CD4-positive, alpha-beta T cell (primary cell): Measurements from ENCODE around the gene TECPR1. TPM values are rescaled to one million over a fixed set of nuclear protein-coding genes. Genes with fewer than 3 reads are reported as not detected.

ENCODE experiments used
- ATAC-seq: fragments of 200-7000 bp; cut with Tn5 transposase; one replicate; pipeline ENCODE4 v1.10.0; 2022; ENCODE audit warnings: mild to moderate bottlenecking; ENCODE audit not compliant: poor library complexity
- CTCF ChIA-PET: fragments of 350-600 bp; sonication (Branson Sonifier 250); formaldehyde crosslinking; loops from one replicate; lab custom pipeline; 2021; ENCODE audit warnings: antibody characterized with exemption, inconsistent platforms; lab: Charles Lee
- POLR2A ChIA-PET: fragments of 350-600 bp; sonication (Branson Sonifier 250); formaldehyde crosslinking; loops from one replicate; lab custom pipeline; 2021; ENCODE audit warnings: antibody characterized with exemption, inconsistent platforms; lab: Charles Lee
- DNase-seq, 14 experiments: peaks; one replicate each; pipeline ENCODE4 v3.0.0-alpha.2; 2013 to 2020; ENCODE audit warnings: mixed read lengths in 2 of 14
- H3K27ac ChIP-seq, 2 donors: one replicate each; pipeline versions ENCODE4 v1.5.1 to v1.7.0; 2013; ENCODE audit warnings: low read length in 2 of 2, low read depth in 1 of 2, mild to moderate bottlenecking in 1 of 2
- H3K27me3 ChIP-seq, 2 experiments: 1 replicate in 1 of 2; 2 replicates in 1 of 2; pipeline versions ENCODE4 v1.6.1 to v1.7.0; 2013; ENCODE audit warnings: low read length in 2 of 2, control low read depth in 1 of 2, mild to moderate bottlenecking in 1 of 2, moderate library complexity in 1 of 2; ENCODE audit not compliant: insufficient read depth in 2 of 2, control insufficient read depth in 1 of 2
- H3K36me3 ChIP-seq: one replicate; pipeline ENCODE4 v1.6.1; 2013; ENCODE audit warnings: low read length, control low read depth; ENCODE audit not compliant: insufficient read depth
- H3K4me1 ChIP-seq: one replicate; pipeline ENCODE4 v1.6.1; 2013; ENCODE audit warnings: low read length, control low read depth; ENCODE audit not compliant: insufficient read depth
- H3K4me3 ChIP-seq: one replicate; pipeline ENCODE4 v1.5.1; 2013; ENCODE audit warnings: mild to moderate bottlenecking, low read length, moderate library complexity
- H3K9me3 ChIP-seq, 2 experiments: 1 replicate in 1 of 2; 2 replicates in 1 of 2; pipeline versions ENCODE4 v1.6.1 to v1.7.0; 2013; ENCODE audit warnings: low read length in 2 of 2, mild to moderate bottlenecking in 2 of 2, control low read depth in 1 of 2, moderate library complexity in 1 of 2; ENCODE audit not compliant: control insufficient read depth in 1 of 2, insufficient read depth in 1 of 2
- H3K27ac Mint-ChIP-seq: one replicate; pipeline ENCODE4 v1.8.0; 2020; ENCODE audit warnings: mixed read lengths
- H3K27me3 Mint-ChIP-seq: one replicate; pipeline ENCODE4 v1.8.0; 2021; ENCODE audit warnings: mixed read lengths
- H3K36me3 Mint-ChIP-seq: one replicate; pipeline ENCODE4 v1.8.0; 2021; ENCODE audit warnings: low read depth, mixed read lengths
- H3K4me1 Mint-ChIP-seq: one replicate; pipeline ENCODE4 v1.8.0; 2021; ENCODE audit warnings: low read depth, mixed read lengths
- H3K4me3 Mint-ChIP-seq: one replicate; pipeline ENCODE4 v1.8.0; 2020; ENCODE audit warnings: mild to moderate bottlenecking, mixed read lengths
- H3K9me3 Mint-ChIP-seq: one replicate; pipeline ENCODE4 v1.8.0; 2020; ENCODE audit warnings: mixed read lengths
- CTCF ChIP-seq: fragments of 200-600 bp; IDR thresholded peaks from one replicate; pipeline ENCODE4 v1.8.0; 2022; ENCODE audit warnings: antibody characterized with exemption, mild to moderate bottlenecking
- intact Hi-C, 2 experiments: fragments of 100-400 bp; cut with DNase I in 1 of 2; cut with micrococcal nuclease in 1 of 2; formaldehyde crosslinking; loops; one replicate each; pipeline versions ENCODE4 v1.15.1 to v1.9.0; 2023 to 2025; cut with DNase I, micrococcal nuclease
- total RNA-seq, 174 experiments: library from RNA in 2 of 174; stranded (reverse) in 2 of 174; gene quantifications; one replicate each; pipeline ENCODE4 v1.2.3 and lab custom pipeline; 2021 to 2026

TECPR1 gene
- total RNA-seq, 2 experiments from 2014 or later = 85.9 to 90.4 TPM

DNA sequence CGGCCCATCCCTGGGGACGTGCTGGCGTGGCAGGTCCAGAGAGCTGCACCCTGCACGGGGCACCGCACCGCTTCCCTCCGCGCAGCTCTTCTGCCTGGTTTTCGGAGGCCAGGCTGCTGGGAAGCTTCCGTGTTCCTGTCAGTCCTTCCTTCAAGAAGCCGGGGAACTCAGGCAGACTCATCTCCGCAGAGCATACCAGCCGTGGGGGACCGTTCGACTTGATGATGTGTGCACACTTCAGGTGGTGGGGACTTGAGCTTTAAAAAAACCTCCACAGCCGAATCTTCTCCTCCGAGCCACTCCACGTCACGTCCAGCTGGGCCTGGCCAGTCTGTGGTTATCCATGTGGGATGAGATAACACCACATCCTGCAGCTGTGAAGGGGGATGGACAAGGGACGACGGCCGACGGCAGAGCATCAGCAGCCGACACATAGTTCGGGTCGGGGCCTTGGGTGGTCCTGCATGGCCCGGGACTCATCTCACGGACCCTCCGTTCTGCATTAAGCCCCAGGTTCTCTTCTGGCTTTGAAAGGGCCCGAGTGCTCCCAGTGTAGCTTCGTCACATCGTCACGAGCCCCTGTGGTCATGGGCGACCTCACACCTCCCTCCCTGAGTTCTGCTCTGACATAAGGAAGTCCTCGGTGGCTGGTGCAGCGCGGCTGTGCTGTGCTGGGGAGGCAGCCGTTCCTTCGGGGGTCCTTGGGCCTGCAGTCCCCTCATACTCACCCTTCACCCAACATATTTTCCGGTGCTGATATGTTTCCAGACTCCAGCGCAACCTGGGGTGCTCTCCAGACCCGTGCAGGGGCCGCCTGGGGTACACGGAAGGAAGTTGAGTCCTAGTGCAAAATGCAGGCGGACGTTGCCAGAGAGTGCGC lies 45.3 kb downstream of the TECPR1 start:
- Mint-ChIP-seq H3K27me3 (no peaks in the 10 kb centered on the region), H3K4me3 (no peak overlapping the region), H3K4me1 (peaks cover 42% of the 10 kb centered on the region), H3K36me3 (peaks cover 46% of the 10 kb centered on the region), H3K9me3 (no peaks in the 10 kb centered on the region), H3K27ac (no peak overlapping the region)
- Histone ChIP-seq H3K4me3 (no peak overlapping the region), H3K27me3 (no peaks in the 10 kb centered on the region), H3K9me3 (no peaks in the 10 kb centered on the region), H3K4me1 (peaks cover 38% of the 10 kb centered on the region), H3K27ac (no peak overlapping the region), H3K36me3 (peaks cover 31% of the 10 kb centered on the region)
- no peak for TF ChIP-seq CTCF
- DNase-seq (no peak), ATAC-seq (no peak)
- CTCF ChIA-PET = no interaction called here
- POLR2A ChIA-PET = interaction anchor here (0.5 to 4.6 kb wide), 2 partner anchors 44 to 679 kb away, joined by 3 to 62 read pairs; partner anchors contain the start of gene TECPR1
- intact Hi-C loops = no loop called here

GRCh38 chr7:98205162-98205845 lies 46.7 kb downstream of the TECPR1 start:
- no peak for ATAC-seq
- no peaks in the 10 kb centered on the region for H3K9me3 ChIP-seq
- DNase-seq = no peak
- intact Hi-C loops = no loop called here
- no peak for TF ChIP-seq CTCF
- Mint-ChIP-seq H3K4me1 (peaks cover 54% of the 10 kb centered on the region), H3K27ac (no peak overlapping the region), H3K9me3 (no peaks in the 10 kb centered on the region), H3K27me3 (no peaks in the 10 kb centered on the region), H3K4me3 (no peak overlapping the region), H3K36me3 (peaks cover 49% of the 10 kb centered on the region)
- H3K27me3 ChIP-seq = no peaks in the 10 kb centered on the region
- peaks cover 31% of the 10 kb centered on the region for H3K36me3 ChIP-seq
- ChIA-PET POLR2A (interaction anchor here (4.6 kb wide), 1 partner anchor 46 kb away, joined by 62 read pairs; the partner anchor contains the start of gene TECPR1), CTCF (no interaction called here)
- peaks cover 36% of the 10 kb centered on the region for H3K4me1 ChIP-seq
- H3K27ac ChIP-seq = no peak overlapping the region
- H3K4me3 ChIP-seq = no peak overlapping the region

GRCh38 chr7:98204670-98205069 lies 47.4 kb downstream of the TECPR1 start:
- H3K27ac Mint-ChIP-seq = peak overlapping the region; percentile 24
- H3K4me1 Mint-ChIP-seq = peaks cover 54% of the 10 kb centered on the region
- no peaks in the 10 kb centered on the region for H3K9me3 Mint-ChIP-seq
- no peaks in the 10 kb centered on the region for H3K27me3 ChIP-seq
- no peak overlapping the region for H3K4me3 ChIP-seq
- POLR2A ChIA-PET = interaction anchor here (0.7 to 4.6 kb wide), 2 partner anchors 12 to 46 kb away, joined by 3 to 62 read pairs; partner anchors contain the start of gene TECPR1
- ATAC-seq (no peak), DNase-seq (no peak)
- H3K9me3 ChIP-seq = no peaks in the 10 kb centered on the region
- H3K36me3 Mint-ChIP-seq = peaks cover 54% of the 10 kb centered on the region
- no peak overlapping the region for H3K4me3 Mint-ChIP-seq
- peaks cover 36% of the 10 kb centered on the region for H3K4me1 ChIP-seq
- intact Hi-C loops = no loop called here
- CTCF ChIA-PET = no interaction called here
- TF ChIP-seq CTCF = no peak
- no peak overlapping the region for H3K27ac ChIP-seq
- H3K27me3 Mint-ChIP-seq = no peaks in the 10 kb centered on the region
- peaks cover 31% of the 10 kb centered on the region for H3K36me3 ChIP-seq
